GM18520 (cell line): ENCODE results near the gene SFTPB.
A peak's percentile ranks its signal among the peaks of the same experiment; 100 is the strongest.
"Not testable (repeated sequence)": the region's sequence is repeated elsewhere in the genome, so short reads cannot be mapped to it uniquely, and the experiment has no call there.

Source experiments
- ATAC-seq: cut with Tn5 transposase; IDR thresholded peaks from one replicate; pipeline ENCODE4 v1.9.1; 2021; ENCODE audit not compliant: unreplicated experiment

The SFTPB gene

GRCh38 chr2:85668009-85668856 is at the start of gene SFTPB:
Gene SFTPB, minus strand, starts transcription at chr2:85668199. Its CDS starts 16 bp downstream, at chr2:85668183.
- ATAC-seq: no peak

- ATAC-seq: no peak
These were observed 49.5 kb upstream of the SFTPB start for GRCh38 chr2:85717308-85718008.

GRCh38 chr2:85716346-85716914 is 48.4 kb upstream of the SFTPB start:
- no peak for ATAC-seq

- ATAC-seq: no peak
These were observed 46.8 kb upstream of the SFTPB start for GRCh38 chr2:85714841-85715240.

GRCh38 chr2:85714421-85714820 is 46.4 kb upstream of the SFTPB start:
- not testable (repeated sequence) for ATAC-seq

GRCh38 chr2:85713836-85714235 is 45.8 kb upstream of the SFTPB start:
- ATAC-seq: no peak

GRCh38 chr2:85712849-85713612 is 45.0 kb upstream of the SFTPB start:
- no peak for ATAC-seq

GRCh38 chr2:85712336-85712735 is 44.3 kb upstream of the SFTPB start:
- no peak for ATAC-seq

- no peak for ATAC-seq
These were observed 43.6 kb upstream of the SFTPB start for GRCh38 chr2:85711578-85712060.

- no peak for ATAC-seq
These were observed 42.9 kb upstream of the SFTPB start for GRCh38 chr2:85710687-85711577.

- ATAC-seq: no peak
These were observed 41.4 kb upstream of the SFTPB start for GRCh38 chr2:85709401-85709811.

GRCh38 chr2:85708641-85709040 is 40.6 kb upstream of the SFTPB start:
- ATAC-seq: no peak

GRCh38 chr2:85707304-85707703 is 39.3 kb upstream of the SFTPB start:
- no peak for ATAC-seq

- no peak for ATAC-seq
These were observed 38.7 kb upstream of the SFTPB start for GRCh38 chr2:85706599-85707296.

GRCh38 chr2:85706063-85706462 is 38.1 kb upstream of the SFTPB start:
- no peak for ATAC-seq

- ATAC-seq: no peak
These were observed 37.7 kb upstream of the SFTPB start for GRCh38 chr2:85705680-85706039.

- peak; percentile 41 for ATAC-seq
These were observed 37.0 kb upstream of the SFTPB start for GRCh38 chr2:85704800-85705679.

- no peak for ATAC-seq
These were observed 36.0 kb upstream of the SFTPB start for GRCh38 chr2:85704038-85704437.
